ENCODE results near the gene CACNA1B.

CACNA1B gene

GRCh38 chr9:138023394-138024124 is 146.0 kb downstream of the CACNA1B start:
- H3K4me3 ChIP-seq (ENCODE audit: low read depth, low read length) = no peak overlapping the region

GRCh38 chr9:138024131-138024530 is 146.5 kb downstream of the CACNA1B start:
- Histone ChIP-seq H3K9me3 (ENCODE audit: severe bottlenecking) (no peaks in the 10 kb centered on the region), H3K4me3 (ENCODE audit: low read depth, low read length) (no peak overlapping the region)
- DNase-seq = no peak

More at GRCh38 chr9:138023394-138024124, 146.0 kb downstream of the CACNA1B start:
- Histone ChIP-seq H3K27me3 (ENCODE audit: insufficient read depth, low read depth, severe bottlenecking) (no peaks in the 10 kb centered on the region), H3K27ac (no peak overlapping the region), H3K9me3 (ENCODE audit: severe bottlenecking) (no peaks in the 10 kb centered on the region), H3K36me3 (peaks cover 18% of the 10 kb centered on the region)
- no peak for TF ChIP-seq CTCF (IDR thresholded peaks at IDR 0.05; ENCODE audit: low read depth, low read length)
- no peak for DNase-seq

GRCh38 chr9:138024831-138025291 is 147.3 kb downstream of the CACNA1B start:
- Histone ChIP-seq H3K4me3 (ENCODE audit: low read depth, low read length) (no peak overlapping the region), H3K9me3 (ENCODE audit: severe bottlenecking) (no peaks in the 10 kb centered on the region), H3K27me3 (ENCODE audit: insufficient read depth, low read depth, severe bottlenecking) (no peaks in the 10 kb centered on the region), H3K36me3 (peaks cover 18% of the 10 kb centered on the region), H3K27ac (no peak overlapping the region)
- no peak for TF ChIP-seq CTCF (IDR thresholded peaks at IDR 0.05; ENCODE audit: low read depth, low read length)
- DNase-seq = no peak

More at GRCh38 chr9:138024131-138024530, 146.5 kb downstream of the CACNA1B start:
- Histone ChIP-seq H3K36me3 (peaks cover 18% of the 10 kb centered on the region), H3K27ac (no peak overlapping the region), H3K27me3 (ENCODE audit: insufficient read depth, low read depth, severe bottlenecking) (no peaks in the 10 kb centered on the region)
- no peak for TF ChIP-seq CTCF (IDR thresholded peaks at IDR 0.05; ENCODE audit: low read depth, low read length)

GRCh38 chr9:138025417-138025816 is 147.8 kb downstream of the CACNA1B start:
- no peaks in the 10 kb centered on the region for H3K9me3 ChIP-seq (ENCODE audit: severe bottlenecking)
- H3K27me3 ChIP-seq (ENCODE audit: insufficient read depth, low read depth, severe bottlenecking) = no peaks in the 10 kb centered on the region
- H3K36me3 ChIP-seq = peaks cover 18% of the 10 kb centered on the region

GRCh38 chr9:138025908-138026307 is 148.3 kb downstream of the CACNA1B start:
- Histone ChIP-seq H3K36me3 (peaks cover 18% of the 10 kb centered on the region), H3K27me3 (ENCODE audit: insufficient read depth, low read depth, severe bottlenecking) (no peaks in the 10 kb centered on the region), H3K9me3 (ENCODE audit: severe bottlenecking) (no peaks in the 10 kb centered on the region), H3K27ac (no peak overlapping the region), H3K4me3 (ENCODE audit: low read depth, low read length) (no peak overlapping the region)
- DNase-seq = no peak
- TF ChIP-seq CTCF (IDR thresholded peaks at IDR 0.05; ENCODE audit: low read depth, low read length) = no peak

More at GRCh38 chr9:138025417-138025816, 147.8 kb downstream of the CACNA1B start:
- H3K4me3 ChIP-seq (ENCODE audit: low read depth, low read length) = no peak overlapping the region
- no peak for DNase-seq
- no peak overlapping the region for H3K27ac ChIP-seq
- no peak for TF ChIP-seq CTCF (IDR thresholded peaks at IDR 0.05; ENCODE audit: low read depth, low read length)
